GM12878 (cell line): ENCODE results near the gene PLA2G6. TPM values are rescaled to one million over a fixed set of nuclear protein-coding genes. Genes with fewer than 3 reads are reported as not detected.

Experiments
- BCL3 ChIP-seq: IDR thresholded peaks from 2 replicates; pipeline ENCODE4 v1.6.1; 2011; ENCODE audit warnings: borderline replicate concordance, low read depth, mild to moderate bottlenecking, moderate library complexity, low read length; ENCODE audit not compliant: insufficient read depth, poor library complexity, severe bottlenecking
- NR2F1 ChIP-seq: fragments of 450-650 bp; conservative IDR thresholded peaks from 2 replicates; pipeline ENCODE4 v1.6.1; 2017; ENCODE audit warnings: mild to moderate bottlenecking
- SIN3A ChIP-seq: IDR thresholded peaks from 2 replicates; pipeline ENCODE4 v1.6.1; 2012; ENCODE audit warnings: low read depth, low read length, improper control_type of control experiment
- polyA plus RNA-seq, 11 experiments: library from polyadenylated mRNA; depleted of rRNA in 4 of 11; unstranded in 6 of 11; stranded (reverse) in 5 of 11; fragments of >200 nt; fragmentation: Nextera tagmentation in 4 of 11; fragmentation: Illumina TruSeq in 1 of 11; extraction: Ambion mirVana in 4 of 11; extraction: Trizol in 1 of 11; gene quantifications; 1 replicate in 1 of 11; 2 replicates in 10 of 11; pipeline versions ENCODE4 v1.2.1 to v1.2.3, GENCODE V29; 2011 to 2016; ENCODE audit warnings: inconsistent platforms in 2 of 11, missing spikeins in 2 of 11, low read depth in 1 of 11
- total RNA-seq, 4 experiments: library from RNA; depleted of rRNA in 3 of 4; stranded (reverse); fragments of >200 nt in 3 of 4; fragmentation: Illumina TruSeq in 1 of 4; extraction: Trizol in 1 of 4; gene quantifications; 2 replicates each; pipeline versions ENCODE4 v1.2.1 to v1.2.3, GENCODE V29; 2013 to 2021
- TF ChIP-seq, protein P1 (sequence below): fragments of 450-650 bp; IDR thresholded peaks from 2 replicates; pipeline ENCODE4 v1.6.1; 2017; ENCODE audit warnings: antibody characterized with exemption, mild to moderate bottlenecking, moderate library complexity

The PLA2G6 gene
- total and polyA plus RNA-seq, 10 of the 15 experiments (the other 5 are each of a cell fraction or from before 2014, with no cell fraction given): 0.15 to 42.2 (median 15.8) TPM

GRCh38 chr22:38072322-38073149 is 109.1 kb downstream of the PLA2G6 start (continued):
- TF ChIP-seq, protein P1, sequence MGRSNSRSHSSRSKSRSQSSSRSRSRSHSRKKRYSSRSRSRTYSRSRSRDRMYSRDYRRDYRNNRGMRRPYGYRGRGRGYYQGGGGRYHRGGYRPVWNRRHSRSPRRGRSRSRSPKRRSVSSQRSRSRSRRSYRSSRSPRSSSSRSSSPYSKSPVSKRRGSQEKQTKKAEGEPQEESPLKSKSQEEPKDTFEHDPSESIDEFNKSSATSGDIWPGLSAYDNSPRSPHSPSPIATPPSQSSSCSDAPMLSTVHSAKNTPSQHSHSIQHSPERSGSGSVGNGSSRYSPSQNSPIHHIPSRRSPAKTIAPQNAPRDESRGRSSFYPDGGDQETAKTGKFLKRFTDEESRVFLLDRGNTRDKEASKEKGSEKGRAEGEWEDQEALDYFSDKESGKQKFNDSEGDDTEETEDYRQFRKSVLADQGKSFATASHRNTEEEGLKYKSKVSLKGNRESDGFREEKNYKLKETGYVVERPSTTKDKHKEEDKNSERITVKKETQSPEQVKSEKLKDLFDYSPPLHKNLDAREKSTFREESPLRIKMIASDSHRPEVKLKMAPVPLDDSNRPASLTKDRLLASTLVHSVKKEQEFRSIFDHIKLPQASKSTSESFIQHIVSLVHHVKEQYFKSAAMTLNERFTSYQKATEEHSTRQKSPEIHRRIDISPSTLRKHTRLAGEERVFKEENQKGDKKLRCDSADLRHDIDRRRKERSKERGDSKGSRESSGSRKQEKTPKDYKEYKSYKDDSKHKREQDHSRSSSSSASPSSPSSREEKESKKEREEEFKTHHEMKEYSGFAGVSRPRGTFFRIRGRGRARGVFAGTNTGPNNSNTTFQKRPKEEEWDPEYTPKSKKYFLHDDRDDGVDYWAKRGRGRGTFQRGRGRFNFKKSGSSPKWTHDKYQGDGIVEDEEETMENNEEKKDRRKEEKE: no peak
- no peak for TF ChIP-seq BCL3
- no peak for TF ChIP-seq NR2F1
- no peak for TF ChIP-seq SIN3A
